Measurements from ENCODE around the gene CDH4.
"Not testable (repeated sequence)": the region's sequence is repeated elsewhere in the genome, so short reads cannot be mapped to it uniquely, and the experiment has no call there.

GRCh38 chr20:61981691-61982090, 729.6 kb downstream of the CDH4 start:
- not testable (repeated sequence) for TF ChIP-seq CTCF, POLR2A, POLR2AphosphoS5 (IDR thresholded peaks at IDR 0.05)

All from upper lobe of left lung (tissue), 4 donors.